Measurements from ENCODE around the gene LRGUK.

LRGUK gene

GRCh38 chr7:134276951-134277350 lies 149.8 kb downstream of the LRGUK start:
- Histone ChIP-seq H3K27ac (no peak overlapping the region), H3K4me3 (ENCODE audit: low read depth, low read length) (no peak overlapping the region), H3K36me3 (replicated peaks) (no peaks in the 10 kb centered on the region), H3K27me3 (replicated peaks) (no peaks in the 10 kb centered on the region)
- in situ Hi-C loops (cut with HindIII; ENCODE audit: low pct_ligation_motif_present, low sequenced_read_pairs) = no loop called here
- TF ChIP-seq CTCF (IDR thresholded peaks at IDR 0.05; ENCODE audit: low read depth, low read length, missing control alignments) = no peak
- no peak for DNase-seq

- DNase-seq = no peak
- Histone ChIP-seq H3K36me3 (replicated peaks) (no peaks in the 10 kb centered on the region), H3K27me3 (replicated peaks) (no peaks in the 10 kb centered on the region), H3K27ac (no peak overlapping the region), H3K4me3 (ENCODE audit: low read depth, low read length) (no peak overlapping the region)
- no peak for TF ChIP-seq CTCF (IDR thresholded peaks at IDR 0.05; ENCODE audit: low read depth, low read length, missing control alignments)
- in situ Hi-C loops (cut with HindIII; ENCODE audit: low pct_ligation_motif_present, low sequenced_read_pairs) = no loop called here
Measured at GRCh38 chr7:134278502-134279153, 151.5 kb downstream of the LRGUK start.

GRCh38 chr7:134279336-134279735 lies 152.2 kb downstream of the LRGUK start:
- no peaks in the 10 kb centered on the region for H3K36me3 ChIP-seq (replicated peaks)
- no peaks in the 10 kb centered on the region for H3K27me3 ChIP-seq (replicated peaks)
- no peak for DNase-seq
- no peak for TF ChIP-seq CTCF (IDR thresholded peaks at IDR 0.05; ENCODE audit: low read depth, low read length, missing control alignments)
- no peak overlapping the region for H3K4me3 ChIP-seq (ENCODE audit: low read depth, low read length)
- no peak overlapping the region for H3K27ac ChIP-seq
- in situ Hi-C loops (cut with HindIII; ENCODE audit: low pct_ligation_motif_present, low sequenced_read_pairs) = no loop called here

- no peak for TF ChIP-seq CTCF (IDR thresholded peaks at IDR 0.05; ENCODE audit: low read depth, low read length, missing control alignments)
- H3K36me3 ChIP-seq (replicated peaks) = no peaks in the 10 kb centered on the region
- in situ Hi-C loops (cut with HindIII; ENCODE audit: low pct_ligation_motif_present, low sequenced_read_pairs) = no loop called here
Measured at GRCh38 chr7:134279898-134280297, 152.8 kb downstream of the LRGUK start.

GRCh38 chr7:134280508-134280907 lies 153.4 kb downstream of the LRGUK start:
- in situ Hi-C loops (cut with HindIII; ENCODE audit: low pct_ligation_motif_present, low sequenced_read_pairs) = no loop called here
- no peak overlapping the region for H3K27ac ChIP-seq
- TF ChIP-seq CTCF (IDR thresholded peaks at IDR 0.05; ENCODE audit: low read depth, low read length, missing control alignments) = no peak
- no peaks in the 10 kb centered on the region for H3K36me3 ChIP-seq (replicated peaks)
- DNase-seq = no peak
- H3K4me3 ChIP-seq (ENCODE audit: low read depth, low read length) = no peak overlapping the region
- H3K27me3 ChIP-seq (replicated peaks) = no peaks in the 10 kb centered on the region

More at GRCh38 chr7:134279898-134280297, 152.8 kb downstream of the LRGUK start:
- Histone ChIP-seq H3K27ac (no peak overlapping the region), H3K27me3 (replicated peaks) (no peaks in the 10 kb centered on the region), H3K4me3 (ENCODE audit: low read depth, low read length) (no peak overlapping the region)
- DNase-seq = no peak

GRCh38 chr7:134284011-134284410 lies 156.9 kb downstream of the LRGUK start:
- in situ Hi-C loops (cut with HindIII; ENCODE audit: low pct_ligation_motif_present, low sequenced_read_pairs) = no loop called here
- no peaks in the 10 kb centered on the region for H3K36me3 ChIP-seq (replicated peaks)
- no peak for TF ChIP-seq CTCF (IDR thresholded peaks at IDR 0.05; ENCODE audit: low read depth, low read length, missing control alignments)
- no peak overlapping the region for H3K27ac ChIP-seq
- H3K27me3 ChIP-seq (replicated peaks) = no peaks in the 10 kb centered on the region
- no peak for DNase-seq
- H3K4me3 ChIP-seq (ENCODE audit: low read depth, low read length) = no peak overlapping the region
